Activated T-cell treated with anti-CD3 and anti-CD28 coated beads for 24 hours (primary cell): Measurements from ENCODE around the gene RNF39.
"Not testable (repeated sequence)": the region's sequence is repeated elsewhere in the genome, so short reads cannot be mapped to it uniquely, and the experiment has no call there.

Experiments used
- DNase-seq: peaks from one replicate; pipeline ENCODE4 v3.0.0-alpha.2; 2020; ENCODE audit warnings: low read depth

Gene RNF39, protein sequence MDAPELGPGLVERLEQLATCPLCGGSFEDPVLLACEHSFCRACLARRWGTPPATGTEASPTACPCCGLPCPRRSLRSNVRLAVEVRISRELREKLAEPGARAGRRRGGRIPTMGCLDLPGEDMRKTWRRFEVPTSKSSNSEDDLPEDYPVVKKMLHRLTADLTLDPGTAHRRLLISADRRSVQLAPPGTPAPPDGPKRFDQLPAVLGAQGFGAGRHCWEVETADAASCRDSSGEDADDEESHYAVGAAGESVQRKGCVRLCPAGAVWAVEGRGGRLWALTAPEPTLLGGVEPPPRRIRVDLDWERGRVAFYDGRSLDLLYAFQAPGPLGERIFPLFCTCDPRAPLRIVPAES

DNA sequence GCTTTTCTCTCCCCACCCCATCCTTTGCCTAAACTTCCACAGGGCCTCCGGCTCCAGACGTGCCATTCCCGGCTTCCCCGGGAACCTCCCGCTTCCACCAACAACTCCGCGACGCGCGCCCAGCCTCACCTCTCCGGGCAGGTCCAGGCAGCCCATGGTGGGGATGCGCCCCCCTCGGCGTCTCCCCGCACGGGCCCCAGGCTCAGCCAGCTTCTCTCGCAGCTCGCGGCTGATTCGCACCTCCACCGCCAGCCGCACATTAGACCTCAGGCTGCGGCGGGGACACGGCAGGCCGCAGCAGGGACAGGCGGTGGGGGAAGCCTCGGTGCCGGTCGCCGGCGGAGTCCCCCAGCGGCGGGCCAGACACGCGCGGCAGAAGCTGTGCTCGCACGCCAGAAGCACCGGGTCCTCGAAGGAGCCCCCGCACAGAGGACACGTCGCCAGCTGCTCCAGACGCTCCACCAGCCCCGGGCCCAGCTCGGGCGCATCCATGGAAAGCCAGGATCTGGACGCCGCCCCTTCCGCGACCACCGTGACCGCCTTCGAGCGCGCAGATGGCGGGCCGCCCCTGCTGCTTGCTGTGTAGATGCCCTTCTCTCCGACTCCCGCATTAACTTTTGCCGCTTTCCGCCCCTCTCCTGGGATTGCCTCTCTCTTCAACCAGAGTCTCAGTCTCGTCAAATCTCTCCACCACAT lies at the start of gene RNF39:
Gene RNF39, minus strand, starts transcription at position 676 of the 696 bp plus-strand sequence. Its CDS starts 184 bp downstream, at position 492.
- DNase-seq = no peak

DNA sequence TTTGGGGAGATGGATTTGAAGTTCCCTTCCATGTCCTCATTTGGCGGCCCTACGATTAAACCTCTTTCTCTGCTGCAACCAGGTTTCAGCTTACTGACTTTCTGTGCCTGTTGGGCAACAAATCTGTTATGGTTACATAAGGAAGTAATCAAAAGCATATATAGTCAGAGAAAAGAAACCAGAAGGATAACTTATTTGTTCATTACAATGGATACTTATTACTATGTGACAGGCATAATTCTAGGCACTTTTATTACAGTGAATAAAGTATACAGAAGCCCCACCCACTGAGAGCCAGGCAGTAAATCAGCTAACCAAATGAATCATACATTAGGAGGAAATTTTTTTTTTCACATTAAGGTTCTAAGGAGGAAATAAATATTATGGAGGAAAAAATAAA lies 46.9 kb upstream of the RNF39 start:
- no peak for DNase-seq

DNA sequence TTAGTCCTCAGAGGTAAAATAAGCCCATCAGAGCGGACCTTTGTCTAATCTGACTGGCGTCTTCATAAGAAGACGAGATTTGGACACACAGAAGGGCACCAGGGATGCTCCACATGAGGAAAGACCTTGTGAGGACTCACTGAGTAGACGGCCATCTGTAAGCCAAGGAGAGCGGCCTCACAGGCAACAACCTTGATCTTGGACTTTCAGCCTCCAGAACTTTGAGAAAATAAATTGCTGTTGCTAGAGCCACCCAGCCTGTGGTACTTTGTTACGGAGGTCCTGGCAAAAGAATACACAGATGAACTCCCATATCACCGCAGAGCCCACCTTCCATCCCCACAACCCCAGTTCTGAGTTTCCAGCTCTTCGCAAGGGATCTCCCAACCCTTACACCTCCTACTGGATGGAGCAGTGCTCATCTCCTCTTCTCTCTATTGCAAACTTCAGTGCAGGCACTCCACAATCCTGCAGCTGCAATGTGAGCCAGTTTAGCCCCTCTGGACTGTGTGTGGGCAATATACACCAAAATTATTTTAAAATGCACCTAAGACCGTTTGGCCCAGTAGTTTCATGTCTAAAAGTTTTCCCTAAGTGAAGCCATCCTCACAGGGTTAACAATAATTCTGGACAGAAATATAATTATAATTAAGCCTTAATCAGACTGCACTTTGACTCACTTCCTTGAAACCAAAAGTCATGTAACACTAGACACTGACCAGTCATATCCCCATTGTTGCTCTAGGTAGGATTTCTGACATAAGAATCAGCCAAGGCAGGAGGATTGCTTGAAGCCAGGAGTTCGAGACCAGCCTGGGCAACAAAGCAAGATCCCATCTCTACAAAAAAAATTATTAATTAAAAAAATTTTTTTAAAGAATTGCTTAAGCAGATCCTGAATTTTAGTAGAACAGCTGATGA lies 46.1 kb upstream of the RNF39 start:
- DNase-seq = no peak

DNA sequence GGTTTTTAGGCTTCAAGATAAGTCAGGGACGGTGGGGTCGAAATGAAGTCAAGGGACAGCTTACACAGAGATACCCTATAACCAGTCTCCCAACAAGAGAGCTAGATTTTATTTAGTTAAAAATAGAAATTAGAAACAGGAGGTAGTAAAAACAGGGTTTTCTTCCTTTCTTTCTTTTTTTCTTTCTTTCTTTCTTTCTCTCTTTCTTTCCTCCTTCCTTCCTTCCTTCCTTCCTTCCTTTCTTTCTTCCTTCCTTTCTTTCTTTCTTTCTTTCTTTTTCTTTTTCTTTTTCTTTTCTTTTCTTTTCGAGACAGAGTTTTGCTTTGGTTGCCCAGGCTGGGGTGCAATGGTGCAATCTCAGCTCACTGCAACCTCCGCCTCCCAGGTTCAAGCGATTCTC lies 43.1 kb upstream of the RNF39 start:
- DNase-seq = not testable (repeated sequence)

DNA sequence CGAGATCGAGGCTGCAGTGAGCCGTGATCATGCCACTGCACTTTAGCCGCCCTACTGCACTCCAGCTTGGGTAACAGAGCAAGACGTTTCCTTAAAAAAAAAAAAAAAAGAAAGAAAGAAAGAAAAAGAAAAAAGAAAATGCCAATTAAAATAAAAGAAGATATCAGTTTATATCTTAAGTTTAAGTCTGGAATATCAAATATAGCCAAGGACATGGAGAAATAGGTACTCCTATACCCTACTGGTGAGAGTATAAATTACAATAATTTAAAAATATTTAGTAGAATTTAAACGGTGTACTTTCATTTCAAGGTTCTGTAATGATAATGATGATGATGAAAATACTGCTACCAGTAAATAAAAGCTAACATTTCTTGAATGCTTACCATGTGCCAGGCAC lies 41.2 kb upstream of the RNF39 start:
- DNase-seq = no peak

DNA sequence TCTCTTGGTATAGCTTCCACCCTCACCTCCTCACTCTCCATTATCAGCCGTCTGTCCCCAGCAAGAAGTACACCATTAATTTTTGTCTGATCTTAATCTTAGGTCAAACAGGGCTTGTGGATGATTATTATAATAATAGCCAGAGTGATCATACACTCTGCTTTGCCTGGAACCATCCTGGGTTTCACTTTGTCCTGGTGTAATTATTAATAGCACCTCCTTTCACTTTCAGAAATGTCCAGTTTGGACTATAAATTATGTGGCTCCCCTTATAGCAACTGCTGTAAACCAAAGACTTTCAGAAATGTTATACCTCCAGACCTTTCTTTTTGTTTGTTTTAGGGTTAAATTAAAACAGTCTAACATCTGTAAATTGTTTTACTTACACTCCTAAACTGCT lies 38.3 kb upstream of the RNF39 start:
- no peak for DNase-seq

DNA sequence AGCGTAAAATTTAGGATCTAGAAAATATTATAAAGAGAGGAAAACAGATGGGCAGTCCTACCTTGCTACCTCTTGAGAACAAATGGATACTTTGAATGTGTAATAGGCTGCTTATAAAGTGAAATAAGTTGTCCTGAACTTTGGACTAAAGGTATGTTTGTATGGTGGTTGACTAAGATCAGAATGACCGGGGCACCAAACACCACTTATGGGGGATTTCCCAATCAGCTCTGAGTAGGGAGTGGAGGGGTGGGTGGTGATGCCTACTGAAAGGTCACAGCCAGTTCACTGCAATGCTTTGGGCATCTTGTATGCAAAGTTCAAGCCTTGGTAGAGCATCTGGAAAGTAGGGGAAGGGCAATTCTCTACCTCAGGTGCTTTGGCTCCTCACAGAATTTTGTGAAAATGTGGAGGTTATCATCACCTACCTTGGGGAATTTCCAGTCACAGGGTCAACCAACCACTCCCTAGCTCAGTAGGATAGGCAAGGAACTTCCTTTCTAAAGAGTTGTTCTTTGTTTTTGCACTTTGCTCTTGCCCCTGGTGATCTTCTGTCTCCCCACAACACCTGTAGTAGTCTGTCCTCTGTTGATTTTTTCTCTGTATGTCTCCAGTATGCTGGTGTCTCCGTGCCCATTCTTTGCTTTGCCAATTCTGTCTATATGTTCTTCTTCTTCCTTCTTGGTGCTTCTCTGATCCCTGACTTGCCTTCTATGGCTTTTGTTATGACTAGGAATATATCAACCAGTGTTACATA lies 37.6 kb upstream of the RNF39 start, which contains the start of gene TRIM31:
Gene TRIM31, minus strand, starts transcription at position 88 of the 757 bp plus-strand sequence. CDS start 285 bp downstream, outside the sequence.
- no peak for DNase-seq

DNA sequence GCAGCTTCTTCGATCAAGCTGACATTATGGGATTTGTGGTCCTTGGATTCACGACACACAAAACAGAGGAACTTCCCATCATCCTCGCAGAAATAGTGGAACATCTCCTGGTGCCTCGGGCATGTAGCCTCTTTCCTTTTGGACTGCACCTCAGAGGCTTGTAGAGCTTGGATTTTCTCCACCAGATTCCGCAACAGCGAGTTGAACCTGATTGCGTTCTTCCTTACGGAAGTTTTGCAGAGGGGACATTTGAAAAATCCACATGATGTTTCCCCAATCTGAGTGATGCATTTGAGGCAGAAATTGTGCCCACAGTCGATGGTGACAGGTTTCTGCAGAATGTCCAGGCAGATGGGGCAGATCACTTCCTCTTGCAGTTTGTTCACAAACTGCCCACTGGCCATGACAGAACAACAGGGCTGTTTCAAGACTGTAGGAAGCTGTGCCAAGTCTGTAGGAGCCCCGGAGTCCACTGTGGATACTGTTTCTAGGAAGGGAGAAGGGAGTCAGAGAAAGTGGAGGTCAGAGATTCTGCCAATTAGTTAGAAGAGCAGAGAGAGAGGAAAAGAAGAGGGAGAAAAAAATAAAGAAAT lies 36.9 kb upstream of the RNF39 start:
- DNase-seq = no peak

DNA sequence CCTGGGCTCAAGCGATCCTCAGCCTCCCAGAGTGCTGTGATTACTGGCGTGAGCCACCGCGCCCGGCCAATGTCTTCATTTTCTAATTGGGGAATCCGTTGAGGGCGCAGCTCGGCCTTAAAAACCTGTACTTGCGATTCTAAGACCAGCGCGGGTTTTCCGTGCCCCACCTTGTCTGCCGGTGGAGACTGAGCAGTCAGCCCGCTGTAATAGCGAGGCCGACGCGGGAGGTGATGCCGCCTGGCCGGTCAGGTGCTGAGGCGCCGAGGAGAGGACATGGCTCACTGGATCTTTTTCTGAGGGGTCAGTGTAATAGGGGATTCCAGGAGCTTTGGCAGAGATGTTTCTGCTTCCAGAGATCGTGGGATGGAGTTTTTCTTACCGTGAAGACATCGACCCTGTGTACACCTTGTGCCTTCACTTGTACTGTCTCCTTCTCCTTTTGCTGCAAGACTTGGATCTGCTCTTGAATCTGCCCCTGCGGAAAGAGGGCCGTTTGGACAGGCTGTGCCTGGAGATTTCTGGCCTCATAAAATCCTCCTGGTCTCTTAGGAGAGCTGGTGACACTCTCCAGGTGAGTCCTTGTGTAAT lies 35.8 kb upstream of the RNF39 start:
- DNase-seq = no peak

DNA sequence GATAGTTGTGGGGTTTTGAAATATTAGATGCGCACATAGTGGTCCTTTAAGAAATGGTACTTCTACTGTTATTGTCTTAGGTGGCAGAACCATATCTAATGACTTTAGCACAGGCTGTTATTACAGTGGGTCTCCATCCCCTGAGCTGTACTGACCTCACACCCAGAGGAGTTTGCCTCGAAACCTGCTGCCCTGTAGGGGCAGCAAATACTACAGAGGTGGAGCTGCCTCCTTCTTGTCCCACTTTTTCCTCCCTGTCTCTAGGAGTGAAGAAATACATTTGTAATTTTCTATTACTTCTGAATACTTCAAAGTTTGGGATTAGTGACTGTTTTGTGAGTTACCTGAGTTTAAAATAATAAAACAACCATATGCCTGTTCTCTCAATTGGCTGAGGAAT lies 29.1 kb upstream of the RNF39 start:
- DNase-seq = no peak

DNA sequence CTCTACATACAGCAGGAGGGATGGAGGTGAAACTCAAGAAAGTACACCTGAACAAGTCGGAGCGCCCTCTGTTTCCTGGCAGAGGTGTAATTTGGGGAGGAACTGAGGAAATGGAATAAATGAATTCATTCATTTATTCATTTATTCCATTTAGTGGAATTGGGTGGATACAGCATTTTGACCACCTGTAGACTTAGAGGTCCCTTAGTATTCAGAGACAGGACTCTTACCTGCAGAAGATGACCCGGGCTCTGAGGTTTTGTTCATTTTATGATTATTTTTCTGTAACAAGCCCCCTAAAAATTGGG lies 28.3 kb upstream of the RNF39 start:
- no peak for DNase-seq

DNA sequence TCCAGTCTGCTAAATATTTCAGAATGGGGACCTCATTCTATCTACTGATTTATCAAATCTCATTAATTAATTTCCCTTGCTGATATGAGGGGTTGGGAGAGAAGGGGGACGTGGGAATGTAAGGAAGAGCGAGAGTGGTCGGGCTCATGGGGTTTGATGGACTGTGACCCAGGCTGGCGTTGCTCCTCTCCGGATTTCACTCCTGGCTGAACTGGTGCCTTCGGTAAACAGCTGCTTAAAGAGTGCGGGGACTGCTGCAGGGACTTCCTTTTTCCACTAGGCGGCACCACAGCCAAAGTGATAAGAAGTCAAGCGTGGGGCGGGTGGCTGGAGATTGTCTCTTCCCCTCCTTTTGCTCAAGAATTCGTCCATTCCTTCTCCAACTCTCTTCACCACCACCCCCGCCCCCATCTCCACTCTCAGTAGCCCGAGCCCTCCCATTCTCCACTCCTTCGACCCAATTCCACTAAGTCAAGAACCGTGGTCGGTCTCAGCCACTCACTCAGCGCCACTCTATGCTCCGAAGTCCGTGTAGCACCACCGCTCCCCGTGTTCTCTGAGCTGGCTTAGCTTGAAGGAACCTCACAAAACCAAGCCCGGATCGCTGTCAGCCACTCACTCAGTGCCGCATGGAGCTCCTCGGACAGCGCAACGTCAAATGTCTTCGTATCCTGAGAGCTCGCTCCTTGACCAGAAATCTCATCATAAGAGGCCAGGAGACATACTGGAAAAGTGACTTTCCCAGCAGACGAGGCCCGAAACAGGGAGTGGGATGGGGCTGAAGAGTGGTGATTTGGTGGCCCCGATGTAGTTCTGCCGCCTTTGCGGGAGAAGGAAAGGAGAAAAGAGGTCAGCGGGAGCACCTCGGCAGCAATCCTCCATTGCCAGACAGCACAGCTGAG lies 27.7 kb upstream of the RNF39 start:
- peak; percentile 80 for DNase-seq

DNA sequence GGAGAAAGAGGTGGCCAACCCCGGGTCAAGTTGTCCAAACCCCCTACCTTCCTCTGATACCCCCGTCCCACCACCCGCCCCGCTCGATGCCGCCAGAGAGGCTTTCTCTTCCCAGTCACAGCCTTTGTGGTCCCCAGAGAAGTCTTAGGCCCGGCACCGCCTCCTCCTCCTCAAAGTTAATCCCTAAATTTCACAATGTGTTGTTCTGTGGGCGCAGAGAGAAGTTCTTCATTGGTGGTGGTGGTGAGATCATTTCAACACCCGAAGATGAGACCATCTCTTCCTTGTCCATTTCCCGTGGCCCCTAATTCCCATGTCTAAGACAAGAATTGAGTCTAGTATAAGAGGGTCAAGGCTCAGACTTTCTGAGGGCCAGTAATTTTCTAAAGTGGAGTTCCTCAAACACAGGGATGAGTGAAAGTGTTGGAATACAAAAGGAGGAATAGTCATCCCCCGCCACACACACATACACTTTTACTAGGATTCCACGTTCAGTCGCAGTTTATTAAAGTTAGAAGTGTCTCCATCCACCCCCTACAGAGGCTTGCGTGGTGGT lies 26.9 kb upstream of the RNF39 start:
- no peak for DNase-seq

DNA sequence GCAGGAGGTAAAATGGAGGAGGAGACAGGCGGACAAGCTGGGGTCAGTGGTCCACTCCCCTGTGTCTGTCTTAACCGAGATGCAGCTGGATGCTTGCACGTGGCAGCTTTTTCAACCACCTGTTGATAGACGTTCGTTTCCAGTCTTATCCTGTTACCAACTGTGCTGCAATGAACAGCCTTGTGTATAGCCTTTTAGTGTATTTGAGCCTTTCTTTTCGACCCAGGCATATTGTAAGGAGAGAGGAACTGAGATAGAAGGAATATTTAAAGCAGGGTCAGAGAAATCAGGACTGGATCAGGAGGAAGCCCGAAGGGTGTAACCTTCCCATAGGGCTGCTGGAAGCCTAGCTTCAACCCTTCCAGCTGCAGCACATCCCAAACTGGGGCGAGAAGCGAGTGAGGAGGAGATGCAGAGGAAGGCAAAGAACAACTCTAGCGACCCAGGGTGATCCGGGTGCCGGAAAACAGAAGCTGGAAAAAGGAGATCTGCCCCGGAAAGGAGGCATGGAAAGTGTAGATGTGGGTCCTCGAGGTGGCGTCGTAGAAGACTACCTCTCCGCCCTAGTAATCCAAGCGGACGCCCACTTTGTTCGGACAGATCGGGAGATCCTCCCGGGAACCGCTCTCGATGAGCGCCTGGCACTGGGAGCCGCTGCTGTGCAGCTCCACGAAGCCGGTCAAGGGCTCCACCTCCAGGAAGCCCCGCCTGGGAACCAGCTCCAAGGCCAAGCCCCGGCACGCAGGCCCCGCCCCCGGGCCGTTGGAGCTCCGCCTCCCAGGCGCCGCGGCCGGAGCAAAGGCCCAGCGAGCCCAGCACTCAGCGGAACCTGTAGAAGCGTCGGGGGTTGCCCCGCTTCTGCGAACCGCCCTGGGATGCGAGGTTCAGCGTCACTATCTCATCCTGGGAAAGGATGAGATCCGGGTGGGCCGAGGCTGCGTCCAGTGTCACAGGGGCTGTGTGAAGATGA lies 26.2 kb upstream of the RNF39 start:
- DNase-seq = peak; percentile 55

DNA sequence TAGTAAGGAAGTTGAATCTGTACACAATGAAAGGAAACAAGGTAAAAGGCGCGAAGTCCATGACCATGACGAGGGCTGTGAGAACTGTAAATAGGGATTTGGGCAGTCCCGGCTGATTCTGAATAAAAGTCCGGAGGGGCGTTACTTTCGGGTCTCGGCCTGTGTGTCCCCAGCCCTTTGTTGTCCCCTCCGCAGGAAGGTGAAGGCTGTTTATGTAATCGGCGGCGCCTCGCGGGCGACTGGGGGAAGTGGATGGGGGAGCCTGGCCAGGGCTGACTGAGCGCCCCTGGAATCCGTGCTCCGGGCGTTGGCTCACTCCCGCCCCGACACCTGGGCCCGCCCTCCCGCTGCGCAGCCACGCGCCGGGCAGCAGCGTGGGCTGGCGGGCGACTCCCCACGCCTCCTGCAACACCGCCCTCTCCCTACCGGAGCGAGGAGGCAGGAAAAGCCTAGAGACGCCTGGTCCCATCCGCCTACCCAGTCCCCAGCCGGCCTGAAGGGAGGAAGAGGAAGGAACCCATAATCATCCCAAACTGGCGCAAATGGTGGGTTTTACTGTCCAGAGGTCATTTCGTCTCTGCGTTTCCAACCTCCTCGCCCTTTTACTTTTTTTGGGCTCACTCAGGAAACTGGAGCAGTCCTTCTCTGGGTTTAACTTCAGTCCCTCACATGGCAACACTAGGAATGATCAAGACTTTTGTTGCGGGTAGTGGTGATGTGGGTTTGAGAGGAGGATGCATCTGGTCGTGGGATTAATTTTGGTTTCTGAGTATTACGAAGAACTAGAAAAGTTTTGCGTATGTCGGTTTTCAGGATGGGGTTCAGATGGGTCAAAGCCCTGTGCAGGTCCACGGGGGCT lies 25.2 kb upstream of the RNF39 start:
- no peak for DNase-seq

DNA sequence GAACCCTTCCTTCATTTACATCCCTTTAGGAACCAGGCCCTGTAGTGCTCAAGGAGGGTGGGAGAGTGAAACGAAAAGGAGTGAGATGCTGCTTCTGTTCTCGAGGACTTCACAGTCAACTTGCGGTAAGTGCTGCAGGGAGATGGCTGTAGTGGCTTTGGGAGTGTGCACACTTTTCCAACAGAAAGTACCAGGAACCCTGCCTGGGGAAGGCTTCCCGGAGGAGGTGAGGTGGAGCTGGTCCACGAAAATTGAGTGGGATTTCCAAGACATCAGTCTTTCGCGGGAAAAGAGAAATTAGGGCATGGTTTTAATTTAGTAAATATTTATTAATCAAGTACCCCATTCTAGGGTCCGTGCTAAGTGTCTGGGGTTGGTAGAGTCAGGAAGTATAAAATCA lies 24.6 kb upstream of the RNF39 start:
- no peak for DNase-seq
